ENCODE data around the gene METTL24. TPM values are rescaled to one million over a fixed set of nuclear protein-coding genes. Genes with fewer than 3 reads are reported as not detected.

The METTL24 gene
- total and polyA plus RNA-seq, 2 of the 13 experiments (the other 11 are each of a cell fraction or from before 2014, with no cell fraction given), result not detected

DNA sequence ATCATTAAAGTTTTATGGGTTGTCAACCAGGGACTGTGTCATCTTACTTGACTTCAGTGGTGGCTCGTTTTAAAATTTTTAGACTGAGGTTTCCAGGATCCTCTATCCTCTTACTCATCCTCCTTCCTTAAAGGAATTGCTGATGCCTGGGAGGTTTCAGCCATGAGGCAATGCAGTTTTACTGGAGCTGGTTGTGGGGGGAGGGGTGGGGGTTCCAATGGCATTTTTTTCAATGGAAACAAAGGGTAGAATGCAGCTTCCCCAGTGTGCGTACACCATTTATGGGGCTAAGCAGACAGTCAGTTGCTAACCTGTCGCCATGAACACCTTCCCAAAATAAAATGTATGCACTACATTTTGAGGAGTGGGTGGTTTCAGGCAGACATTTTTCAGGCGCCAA is 88.0 kb downstream of the METTL24 start (continued):
- TF ChIP-seq, protein P1, sequence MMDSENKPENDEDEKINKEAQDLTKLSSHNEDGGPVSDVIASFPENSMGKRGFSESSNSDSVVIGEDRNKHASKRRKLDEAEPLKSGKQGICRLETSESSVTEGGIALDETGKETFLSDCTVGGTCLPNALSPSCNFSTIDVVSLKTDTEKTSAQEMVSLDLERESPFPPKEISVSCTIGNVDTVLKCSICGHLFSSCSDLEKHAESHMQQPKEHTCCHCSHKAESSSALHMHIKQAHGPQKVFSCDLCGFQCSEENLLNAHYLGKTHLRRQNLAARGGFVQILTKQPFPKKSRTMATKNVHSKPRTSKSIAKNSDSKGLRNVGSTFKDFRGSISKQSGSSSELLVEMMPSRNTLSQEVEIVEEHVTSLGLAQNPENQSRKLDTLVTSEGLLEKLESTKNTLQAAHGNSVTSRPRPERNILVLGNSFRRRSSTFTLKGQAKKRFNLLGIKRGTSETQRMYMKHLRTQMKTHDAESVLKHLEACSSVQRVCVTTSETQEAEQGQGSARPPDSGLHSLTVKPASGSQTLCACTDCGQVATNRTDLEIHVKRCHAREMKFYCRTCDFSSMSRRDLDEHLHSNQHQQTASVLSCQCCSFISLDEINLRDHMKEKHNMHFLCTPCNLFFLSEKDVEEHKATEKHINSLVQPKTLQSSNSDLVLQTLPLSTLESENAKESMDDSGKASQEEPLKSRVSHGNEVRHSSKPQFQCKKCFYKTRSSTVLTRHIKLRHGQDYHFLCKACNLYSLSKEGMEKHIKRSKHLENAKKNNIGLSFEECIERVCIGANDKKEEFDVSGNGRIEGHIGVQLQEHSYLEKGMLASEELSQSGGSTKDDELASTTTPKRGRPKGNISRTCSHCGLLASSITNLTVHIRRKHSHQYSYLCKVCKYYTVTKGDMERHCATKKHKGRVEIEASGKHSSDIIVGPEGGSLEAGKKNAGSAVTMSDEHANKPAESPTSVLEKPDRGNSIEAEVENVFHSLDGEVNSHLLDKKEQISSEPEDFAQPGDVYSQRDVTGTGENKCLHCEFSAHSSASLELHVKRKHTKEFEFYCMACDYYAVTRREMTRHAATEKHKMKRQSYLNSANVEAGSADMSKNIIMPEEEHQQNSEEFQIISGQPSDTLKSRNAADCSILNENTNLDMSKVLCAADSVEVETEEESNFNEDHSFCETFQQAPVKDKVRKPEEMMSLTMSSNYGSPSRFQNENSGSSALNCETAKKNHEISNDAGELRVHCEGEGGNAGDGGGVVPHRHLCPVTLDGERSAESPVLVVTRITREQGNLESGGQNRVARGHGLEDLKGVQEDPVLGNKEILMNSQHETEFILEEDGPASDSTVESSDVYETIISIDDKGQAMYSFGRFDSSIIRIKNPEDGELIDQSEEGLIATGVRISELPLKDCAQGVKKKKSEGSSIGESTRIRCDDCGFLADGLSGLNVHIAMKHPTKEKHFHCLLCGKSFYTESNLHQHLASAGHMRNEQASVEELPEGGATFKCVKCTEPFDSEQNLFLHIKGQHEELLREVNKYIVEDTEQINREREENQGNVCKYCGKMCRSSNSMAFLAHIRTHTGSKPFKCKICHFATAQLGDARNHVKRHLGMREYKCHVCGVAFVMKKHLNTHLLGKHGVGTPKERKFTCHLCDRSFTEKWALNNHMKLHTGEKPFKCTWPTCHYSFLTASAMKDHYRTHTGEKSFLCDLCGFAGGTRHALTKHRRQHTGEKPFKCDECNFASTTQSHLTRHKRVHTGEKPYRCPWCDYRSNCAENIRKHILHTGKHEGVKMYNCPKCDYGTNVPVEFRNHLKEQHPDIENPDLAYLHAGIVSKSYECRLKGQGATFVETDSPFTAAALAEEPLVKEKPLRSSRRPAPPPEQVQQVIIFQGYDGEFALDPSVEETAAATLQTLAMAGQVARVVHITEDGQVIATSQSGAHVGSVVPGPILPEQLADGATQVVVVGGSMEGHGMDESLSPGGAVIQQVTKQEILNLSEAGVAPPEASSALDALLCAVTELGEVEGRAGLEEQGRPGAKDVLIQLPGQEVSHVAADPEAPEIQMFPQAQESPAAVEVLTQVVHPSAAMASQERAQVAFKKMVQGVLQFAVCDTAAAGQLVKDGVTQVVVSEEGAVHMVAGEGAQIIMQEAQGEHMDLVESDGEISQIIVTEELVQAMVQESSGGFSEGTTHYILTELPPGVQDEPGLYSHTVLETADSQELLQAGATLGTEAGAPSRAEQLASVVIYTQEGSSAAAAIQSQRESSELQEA (CRISPR knock-in tag; IDR thresholded peaks at IDR 0.05; ENCODE audit: not compliant biosample characterization), result no peak
- TF ChIP-seq ZMYM2 (CRISPR knock-in tag; IDR thresholded peaks at IDR 0.05), result no peak
- TF ChIP-seq ZNF549 (CRISPR knock-in tag; IDR thresholded peaks at IDR 0.05), result no peak
- no peak for TF ChIP-seq ZNF746 (CRISPR knock-in tag; IDR thresholded peaks at IDR 0.05)

DNA sequence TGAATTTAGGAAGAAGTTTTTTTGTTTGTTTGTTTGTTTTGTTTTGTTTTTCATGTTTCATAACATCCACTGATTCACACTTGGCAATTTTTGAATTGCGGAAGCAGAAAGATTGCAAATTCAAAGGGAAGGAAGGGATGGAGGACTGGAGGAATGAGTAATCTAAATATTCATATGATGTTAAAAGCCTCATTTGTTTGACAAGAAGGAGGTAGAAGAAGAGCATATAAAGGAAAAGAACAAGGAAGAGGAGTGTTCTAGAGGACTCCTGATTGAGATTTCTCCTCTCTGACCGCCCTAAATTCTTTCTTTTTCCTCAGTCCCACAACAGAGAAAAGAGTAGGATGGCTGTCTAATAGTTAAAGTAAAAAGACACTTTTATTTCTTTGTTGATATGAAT is 88.5 kb downstream of the METTL24 start:
- Histone ChIP-seq H3K9ac (ENCODE audit: insufficient read depth, low read depth, low read length) (no peak overlapping the region), H3K27ac (ENCODE audit: extremely low read length, insufficient read depth, low read length) (no peak overlapping the region), H3K9me3 (ENCODE audit: low read length) (no peaks in the 10 kb centered on the region), H3K79me2 (ENCODE audit: insufficient read depth, low read length) (no peaks in the 10 kb centered on the region), H3K4me2 (ENCODE audit: low read depth, low read length) (no peak overlapping the region), H3K36me3 (replicated peaks in 1 of 2; ENCODE audit: control insufficient read depth in 1 of 2, insufficient read depth in 2 of 2, low read length in 2 of 2) (no peaks in the 10 kb centered on the region), H3K27me3 (ENCODE audit: control insufficient read depth in 1 of 2, insufficient read depth in 2 of 2, low read length in 2 of 2) (no peaks in the 10 kb centered on the region), H4K20me1 (ENCODE audit: insufficient read depth, low read length) (no peaks in the 10 kb centered on the region), H3K4me1 (ENCODE audit: insufficient read depth, low read length) (peaks cover 15% of the 10 kb centered on the region), H2AFZ (ENCODE audit: low read length) (no peak overlapping the region), H3K4me3 (replicated peaks in 1 of 3; ENCODE audit: insufficient read depth in 1 of 3, low read depth in 2 of 3, low read length in 3 of 3) (no peak overlapping the region)
- in situ Hi-C loops (cut with HindIII; ENCODE audit: extremely low pct_ligation_motif_present, low pct_unique_long_range_greater_than_20kb) (no loop called here), intact Hi-C loops (cut with micrococcal nuclease; ENCODE audit: unreplicated experiment) (no loop called here)
- WGBS (ENCODE audit: low lambda C conversion rate), result 52% methylated on average over 2 of the region's 2 CpGs
- TF ChIP-seq, protein P2, sequence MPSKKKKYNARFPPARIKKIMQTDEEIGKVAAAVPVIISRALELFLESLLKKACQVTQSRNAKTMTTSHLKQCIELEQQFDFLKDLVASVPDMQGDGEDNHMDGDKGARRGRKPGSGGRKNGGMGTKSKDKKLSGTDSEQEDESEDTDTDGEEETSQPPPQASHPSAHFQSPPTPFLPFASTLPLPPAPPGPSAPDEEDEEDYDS (CRISPR knock-in tag; IDR thresholded peaks at IDR 0.05), result no peak
- TF ChIP-seq, protein P3, sequence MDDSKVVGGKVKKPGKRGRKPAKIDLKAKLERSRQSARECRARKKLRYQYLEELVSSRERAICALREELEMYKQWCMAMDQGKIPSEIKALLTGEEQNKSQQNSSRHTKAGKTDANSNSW (CRISPR knock-in tag; IDR thresholded peaks at IDR 0.05; ENCODE audit: borderline replicate concordance), result no peak
- CTCF ChIA-PET (ENCODE audit: low intra/inter-chr PET ratio, low total read pairs), result no interaction called here
- no TSS peak for BruUV-seq (replicated peaks)
- FAIRE-seq (no peak), DNase-seq (ENCODE audit: low spot score) (no peak), ATAC-seq (no peak)
- POLR2A ChIA-PET, result no interaction called here

All from HepG2 (cell line).